ENCODE measurements around the gene B3GNT4. TPM values are rescaled to one million over a fixed set of nuclear protein-coding genes. Genes with fewer than 3 reads are reported as not detected.
"Not testable (repeated sequence)": the region's sequence is repeated elsewhere in the genome, so short reads cannot be mapped to it uniquely, and the experiment has no call there.

B3GNT4 gene
- total RNA-seq, 1 experiment from 2014 or later, result 0.21 TPM

DNA sequence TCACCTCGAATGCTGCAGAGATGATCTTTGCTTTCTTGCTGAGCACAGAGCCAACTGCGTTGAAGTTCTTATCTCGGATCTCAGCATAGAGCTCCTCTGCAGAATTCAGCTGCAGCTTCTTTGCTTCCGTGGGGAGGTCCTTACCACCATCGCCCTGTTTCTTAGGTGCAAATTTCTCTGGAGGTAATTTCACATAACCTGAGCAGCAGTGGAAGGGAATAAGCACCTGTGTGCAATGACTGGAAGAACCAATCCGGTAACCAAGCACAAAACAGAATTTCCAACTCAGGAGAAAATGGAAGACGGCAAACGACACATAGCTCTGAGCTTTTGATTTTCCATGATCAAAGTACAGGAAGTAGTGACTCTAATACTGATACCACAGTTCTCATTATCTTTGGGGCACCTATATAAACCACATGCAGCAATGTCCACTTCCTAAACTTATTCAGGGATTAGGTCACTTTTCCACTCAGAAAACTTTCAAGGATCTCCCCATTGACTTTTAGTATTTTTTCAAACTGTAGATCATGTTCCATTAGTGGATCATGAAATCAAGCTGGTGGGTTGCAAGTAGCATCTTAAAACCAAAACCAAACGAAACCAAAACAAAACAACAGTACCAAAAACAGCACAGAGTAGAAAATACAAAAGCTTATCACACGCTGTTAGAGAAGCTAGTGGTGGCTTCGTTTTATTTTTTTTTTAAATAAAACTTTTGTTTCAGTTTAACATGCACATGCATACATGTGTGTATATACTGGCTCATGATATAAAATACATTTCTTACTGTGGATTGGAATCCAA is 41.3 kb downstream of the B3GNT4 start:
- in situ Hi-C loops (cut with HindIII; ENCODE audit: low pct_unique_long_range_greater_than_20kb, low sequenced_read_pairs), result no loop called here
- DNase-seq (ENCODE audit: low read depth, low spot score), result no peak

DNA sequence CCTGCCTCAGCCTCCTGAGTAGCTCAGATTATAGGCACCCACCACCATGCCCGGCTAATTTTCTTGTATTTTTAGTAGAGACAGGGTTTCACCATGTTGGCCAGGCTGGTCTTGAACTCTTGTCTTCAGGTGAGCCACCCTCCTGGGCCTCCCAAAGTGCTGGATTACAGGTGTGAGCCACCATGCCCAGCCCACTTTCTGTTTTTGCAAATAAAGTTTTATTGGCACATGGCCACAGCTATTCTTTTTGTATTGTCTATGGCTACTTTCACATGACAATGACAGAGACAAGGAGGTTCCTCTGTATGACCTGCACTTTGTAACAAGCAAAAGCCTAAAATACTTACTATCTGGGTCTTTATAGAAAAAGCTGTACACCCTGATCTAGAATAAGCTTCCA is 42.0 kb downstream of the B3GNT4 start:
- in situ Hi-C loops (cut with HindIII; ENCODE audit: low pct_unique_long_range_greater_than_20kb, low sequenced_read_pairs), result no loop called here
- DNase-seq (ENCODE audit: low read depth, low spot score), result no peak

DNA sequence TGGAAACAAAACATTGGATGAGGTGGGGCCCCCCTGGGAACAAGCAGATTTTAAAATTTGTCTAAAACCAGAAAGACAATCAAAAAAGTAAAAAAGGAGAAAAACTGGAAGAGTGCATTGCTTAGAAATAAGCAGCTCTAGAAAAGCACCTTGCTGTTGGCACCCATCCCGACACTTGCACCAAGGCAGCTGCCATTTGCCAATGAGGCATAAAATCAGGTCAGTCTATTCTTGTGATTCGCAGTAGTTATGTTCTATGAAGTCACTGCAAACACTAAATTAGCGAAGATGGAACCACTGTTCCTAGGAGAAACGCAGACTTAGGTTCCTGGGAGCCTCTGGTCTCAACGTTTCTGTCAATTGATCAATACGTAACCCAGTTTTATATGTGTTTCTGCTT is 46.5 kb downstream of the B3GNT4 start:
- in situ Hi-C loops (cut with HindIII; ENCODE audit: low pct_unique_long_range_greater_than_20kb, low sequenced_read_pairs), result no loop called here

DNA sequence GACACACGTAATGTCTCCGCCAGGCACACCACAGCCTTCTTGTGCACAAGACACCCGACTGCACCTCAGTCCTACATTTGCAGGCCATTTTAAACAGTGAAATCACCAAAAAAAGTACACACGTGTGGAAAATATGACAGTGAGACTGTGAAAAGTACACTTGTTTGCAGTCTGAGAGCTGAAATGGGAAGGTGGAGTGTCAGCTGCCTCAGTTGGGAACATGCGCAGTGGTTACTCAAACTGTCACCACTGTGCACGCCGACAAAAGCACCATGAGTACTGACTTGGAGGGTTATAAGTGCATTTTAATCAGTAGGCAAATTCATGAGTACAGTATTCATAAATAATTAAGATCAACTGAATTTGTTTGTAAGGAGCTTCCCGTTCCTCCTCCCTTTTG is 47.0 kb downstream of the B3GNT4 start:
- in situ Hi-C loops (cut with HindIII; ENCODE audit: low pct_unique_long_range_greater_than_20kb, low sequenced_read_pairs), result no loop called here
- no peak for DNase-seq (ENCODE audit: low read depth, low spot score)

More for the DNA sequence above, 46.5 kb downstream of the B3GNT4 start:
- DNase-seq (ENCODE audit: low read depth, low spot score), result no peak

DNA sequence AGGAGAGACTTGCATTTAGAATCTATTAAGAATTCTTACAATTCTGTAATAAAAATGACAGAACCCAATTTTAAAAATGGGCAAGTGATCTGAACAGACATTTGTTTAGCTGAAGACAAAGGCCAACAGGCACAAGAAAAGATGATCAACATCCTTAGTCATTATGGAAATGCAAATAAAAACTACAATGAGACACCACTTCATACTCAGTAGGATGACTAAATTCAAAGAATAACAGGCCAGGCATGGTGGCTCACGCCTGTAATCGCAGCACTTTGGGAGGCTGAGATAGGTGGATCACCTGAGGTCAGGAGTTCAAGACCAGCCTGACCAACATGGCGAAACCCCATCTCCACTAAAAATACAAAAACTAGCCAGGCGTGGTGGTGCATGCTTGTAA is 55.0 kb downstream of the B3GNT4 start:
- DNase-seq (ENCODE audit: low read depth, low spot score); in situ Hi-C loops (cut with HindIII; ENCODE audit: low pct_unique_long_range_greater_than_20kb, low sequenced_read_pairs): not testable (repeated sequence)

Small RNA genes within 50 kb of the gene (small RNA-seq; reads per million reads assigned to genes)
- 0.53 to 1.1 reads per million in 2 experiments for gene DIABLO

Other genes starting within 250 kb of the B3GNT4 start
- gene BCL7A, start 181.8 kb upstream of the B3GNT4 start, total RNA-seq (2014; rRNA removed; shearing (Covaris generic)), result 11.7 and 14.4 TPM in 2 replicates
- gene MLXIP, start 125.0 kb upstream of the B3GNT4 start, total RNA-seq (2014; rRNA removed; shearing (Covaris generic)), result 16.0 and 16.9 TPM in 2 replicates
- gene IL31, start 29.5 kb upstream of the B3GNT4 start, total RNA-seq (2014; rRNA removed; shearing (Covaris generic)), result not detected in 2 replicates
- not detected in 2 replicates for gene LRRC43, start 20.6 kb upstream of the B3GNT4 start, total RNA-seq (2014; rRNA removed; shearing (Covaris generic))
- gene DIABLO, start 22.3 kb downstream of the B3GNT4 start, total RNA-seq (2014; rRNA removed; shearing (Covaris generic)), result 72.1 and 85.1 TPM in 2 replicates
- gene VPS33A, start 62.8 kb downstream of the B3GNT4 start, total RNA-seq (2014; rRNA removed; shearing (Covaris generic)), result 27.5 and 36.5 TPM in 2 replicates
- gene CLIP1, start 219.0 kb downstream of the B3GNT4 start, total RNA-seq (2014; rRNA removed; shearing (Covaris generic)), result 70.3 and 84.2 TPM in 2 replicates